ENCODE data around the gene PARM1.

- TF ChIP-seq POLR2A (IDR thresholded peaks at IDR 0.05; ENCODE audit: low read depth, low read length), result no peak
- no peak for TF ChIP-seq POLR2AphosphoS5 (IDR thresholded peaks at IDR 0.05; ENCODE audit: low read depth, low read length)
Observed at GRCh38 chr4:75037252-75037651, 104.3 kb downstream of the PARM1 start.

Measured in GM12892 (cell line).